Aorta (tissue), 5 donors: ENCODE data around the gene SORBS1. TPM values are rescaled to one million over a fixed set of nuclear protein-coding genes. Genes with fewer than 3 reads are reported as not detected.
A peak's percentile ranks its signal among the peaks of the same experiment; 100 is the strongest.

ENCODE experiments used
- ATAC-seq: fragments of 200-7000 bp; cut with Tn5 transposase; one replicate; pipeline ENCODE4 v1.9.1; 2022; ENCODE audit warnings: moderate library complexity; ENCODE audit not compliant: low FRiP score
- DNase-seq, 2 donors: peaks; one replicate each; pipeline ENCODE4 v3.0.0-alpha.2; 2020
- H3K27ac ChIP-seq, 2 donors: one replicate each; pipeline ENCODE4 v1.5.1; 2013; ENCODE audit warnings: low read length in 2 of 2, mild to moderate bottlenecking in 2 of 2, moderate library complexity in 2 of 2, control low read depth in 1 of 2, inconsistent platforms in 1 of 2, low read depth in 1 of 2
- H3K27me3 ChIP-seq, 2 donors: one replicate each; pipeline ENCODE4 v1.6.1; 2013; ENCODE audit warnings: control low read depth in 1 of 2, low read length in 1 of 2, mild to moderate bottlenecking in 1 of 2, moderate library complexity in 1 of 2; ENCODE audit not compliant: insufficient read depth in 2 of 2, control insufficient read depth in 1 of 2
- H3K36me3 ChIP-seq, 2 donors: one replicate each; pipeline ENCODE4 v1.6.1; 2013; ENCODE audit warnings: control low read depth in 1 of 2, low read length in 1 of 2, mild to moderate bottlenecking in 1 of 2; ENCODE audit not compliant: insufficient read depth in 2 of 2, control insufficient read depth in 1 of 2
- H3K4me1 ChIP-seq, 2 donors: one replicate each; pipeline ENCODE4 v1.6.1; 2013; ENCODE audit warnings: low read length in 2 of 2, control low read depth in 1 of 2, mild to moderate bottlenecking in 1 of 2, moderate library complexity in 1 of 2; ENCODE audit not compliant: insufficient read depth in 2 of 2, control insufficient read depth in 1 of 2
- H3K4me3 ChIP-seq, 2 donors: one replicate each; pipeline ENCODE4 v1.5.1; 2013; ENCODE audit warnings: low read length in 2 of 2, control low read depth in 1 of 2, mild to moderate bottlenecking in 1 of 2
- H3K9me3 ChIP-seq: one replicate; pipeline ENCODE4 v1.6.1; 2013; ENCODE audit warnings: mild to moderate bottlenecking, low read length; ENCODE audit not compliant: control insufficient read depth
- WGBS, 2 donors: extraction: QIAGEN DNeasy Blood & Tissue Kit; methylation state at CpG; one replicate each; pipeline ENCODE4 v1.1.7; 2013; 5-methylcytosine and 5-hydroxymethylcytosine counted together
- intact Hi-C, 2 donors: fragments of 100-400 bp; cut with DNase I; formaldehyde crosslinking; loops; one replicate each; pipeline versions ENCODE4 v1.14.2 to v1.15.0; 2022
- polyA plus RNA-seq, 2 donors: library from polyadenylated mRNA; stranded (reverse); fragments of 200-250 nt; gene quantifications; one replicate each; pipeline ENCODE4 v1.2.3, GENCODE V29; 2013
- total RNA-seq, 2 donors: library from RNA; stranded (reverse); fragmentation: NEBNext Ultra II Directional; extraction: Animal tissue kit (Norgen Biotek cat#: 25700); gene quantifications; one replicate each; pipeline ENCODE4 v1.2.1, GENCODE V29; 2021
- donor health status: healthy with polysubstance abuse.
- donor health status: Bipolar disorder and iron deficiency.
- donor health status: DM: no; HTN: no; CAD: no.
- donor health status: DM: no; HTN: no; CAD: no.
- donor health status: DM: yes; HTN: yes; CAD: no.

Gene SORBS1
- total and polyA plus RNA-seq, 4 donors = 371 to 1,478 (median 482) TPM

- peak; percentile 89 to 93 for DNase-seq
- H3K27ac ChIP-seq = peak overlapping the region; percentile 82 to 88
- WGBS, 2 donors = 2 to 7% methylated on average over 12 of the region's 12 CpGs
Observed at GRCh38 chr10:95333997-95334804, 227.0 kb downstream of the SORBS1 start.

GRCh38 chr10:95332666-95333249 lies 228.4 kb downstream of the SORBS1 start:
- no peaks in the 10 kb centered on the region for H3K9me3 ChIP-seq
- peaks cover 3% of the 10 kb centered on the region in 2 donors for H3K36me3 ChIP-seq
- H3K27me3 ChIP-seq = no peaks in the 10 kb centered on the region
- H3K4me1 ChIP-seq = peaks cover 3 to 18% of the 10 kb centered on the region in 2 donors
- 91% methylated on average over 4 of the region's 4 CpGs for WGBS, 2 donors
- H3K4me3 ChIP-seq = no peak overlapping the region
- ATAC-seq (no peak), DNase-seq (no peak)
- peak overlapping the region; percentile 36 to 38 for H3K27ac ChIP-seq
- intact Hi-C loops = no loop called here

More at GRCh38 chr10:95333997-95334804, 227.0 kb downstream of the SORBS1 start:
- H3K36me3 ChIP-seq = peaks cover 7 to 8% of the 10 kb centered on the region in 2 donors
- H3K27me3 ChIP-seq = no peaks in the 10 kb centered on the region
- H3K4me1 ChIP-seq = peaks cover 2 to 18% of the 10 kb centered on the region in 2 donors
- H3K4me3 ChIP-seq = no peak overlapping the region
- no peaks in the 10 kb centered on the region for H3K9me3 ChIP-seq
- ATAC-seq = peak; percentile 88
- intact Hi-C loops = no loop called here

- H3K27ac ChIP-seq = peak overlapping the region in 1 of 2 donors; percentile 2
- H3K4me1 ChIP-seq = peaks cover 3 to 18% of the 10 kb centered on the region in 2 donors
- no peak overlapping the region for H3K4me3 ChIP-seq
- H3K27me3 ChIP-seq = no peaks in the 10 kb centered on the region
- H3K36me3 ChIP-seq = peaks cover 5 to 7% of the 10 kb centered on the region in 2 donors
- no peak for ATAC-seq
- intact Hi-C loops = no loop called here
- WGBS, 2 donors = 74 to 81% methylated on average over 3 of the region's 3 CpGs
- no peak for DNase-seq
- H3K9me3 ChIP-seq = no peaks in the 10 kb centered on the region
Observed at GRCh38 chr10:95331596-95332130, 229.5 kb downstream of the SORBS1 start.

GRCh38 chr10:95330966-95331453 lies 230.2 kb downstream of the SORBS1 start:
- ATAC-seq (no peak), DNase-seq (no peak)
- WGBS, 2 donors = 84 to 87% methylated on average over 1 of the region's 1 CpG
- Histone ChIP-seq H3K4me3 (no peak overlapping the region), H3K27ac (peak overlapping the region in 1 of 2 donors; percentile 13), H3K27me3 (no peaks in the 10 kb centered on the region), H3K9me3 (no peaks in the 10 kb centered on the region), H3K36me3 (peaks cover 3 to 5% of the 10 kb centered on the region in 2 donors), H3K4me1 (peaks cover 2 to 18% of the 10 kb centered on the region in 2 donors)
- intact Hi-C loops = no loop called here

GRCh38 chr10:95329296-95329695 lies 231.9 kb downstream of the SORBS1 start:
- 74 to 75% methylated on average over 9 of the region's 9 CpGs for WGBS, 2 donors
- peak overlapping the region; percentile 45 to 64 for H3K27ac ChIP-seq
- H3K36me3 ChIP-seq = peaks cover 5% of the 10 kb centered on the region in 2 donors
- no peaks in the 10 kb centered on the region for H3K9me3 ChIP-seq
- H3K4me1 ChIP-seq = peaks cover 2 to 6% of the 10 kb centered on the region in 2 donors
- H3K4me3 ChIP-seq = no peak overlapping the region
- intact Hi-C loops = no loop called here
- DNase-seq (no peak), ATAC-seq (no peak)
- no peaks in the 10 kb centered on the region for H3K27me3 ChIP-seq

GRCh38 chr10:95328013-95328412 lies 233.2 kb downstream of the SORBS1 start:
- 46 to 48% methylated on average over 3 of the region's 3 CpGs for WGBS, 2 donors
- DNase-seq (no peak), ATAC-seq (no peak)
- Histone ChIP-seq H3K36me3 (peaks cover 5% of the 10 kb centered on the region in 2 donors), H3K4me3 (no peak overlapping the region), H3K27ac (peak overlapping the region in 1 of 2 donors; percentile 60), H3K27me3 (no peaks in the 10 kb centered on the region), H3K4me1 (peaks cover 2 to 6% of the 10 kb centered on the region in 2 donors), H3K9me3 (no peaks in the 10 kb centered on the region)
- intact Hi-C loops = no loop called here

GRCh38 chr10:95327367-95327766 lies 233.8 kb downstream of the SORBS1 start:
- no peaks in the 10 kb centered on the region for H3K27me3 ChIP-seq
- H3K27ac ChIP-seq = peak overlapping the region in 1 of 2 donors; percentile 32
- peaks cover 5% of the 10 kb centered on the region in 2 donors for H3K36me3 ChIP-seq
- no peak for ATAC-seq
- intact Hi-C loops = no loop called here
- H3K9me3 ChIP-seq = no peaks in the 10 kb centered on the region
- H3K4me3 ChIP-seq = no peak overlapping the region
- 74% methylated on average over 5 of the region's 5 CpGs for WGBS, 2 donors
- peaks cover 2 to 6% of the 10 kb centered on the region in 2 donors for H3K4me1 ChIP-seq
- DNase-seq = no peak

- 74 to 77% methylated on average over 2 of the region's 2 CpGs for WGBS, 2 donors
- DNase-seq (no peak), ATAC-seq (no peak)
- Histone ChIP-seq H3K4me3 (no peak overlapping the region), H3K4me1 (peaks cover 2 to 4% of the 10 kb centered on the region in 2 donors), H3K27ac (no peak overlapping the region), H3K9me3 (no peaks in the 10 kb centered on the region), H3K36me3 (peaks cover 5 to 10% of the 10 kb centered on the region in 2 donors), H3K27me3 (no peaks in the 10 kb centered on the region)
- intact Hi-C loops = no loop called here
Observed at GRCh38 chr10:95326396-95326795, 234.8 kb downstream of the SORBS1 start.
